Measurements from ENCODE around the gene AGPS.

- TF ChIP-seq CTCF (IDR thresholded peaks at IDR 0.05) (no peak), EZH2 (IDR thresholded peaks at IDR 0.05; ENCODE audit: borderline replicate concordance, insufficient read depth, low read depth, low read length, poor library complexity, severe bottlenecking) (no peak)
Observed at GRCh38 chr2:177391822-177392372, 676 bp upstream of the AGPS start.

Data from B cell (primary cell).